ENCODE data around the gene RHNO1.
A peak's percentile ranks its signal among the peaks of the same experiment; 100 is the strongest.
"Not testable (repeated sequence)": the region's sequence is repeated elsewhere in the genome, so short reads cannot be mapped to it uniquely, and the experiment has no call there.

Gene RHNO1

DNA sequence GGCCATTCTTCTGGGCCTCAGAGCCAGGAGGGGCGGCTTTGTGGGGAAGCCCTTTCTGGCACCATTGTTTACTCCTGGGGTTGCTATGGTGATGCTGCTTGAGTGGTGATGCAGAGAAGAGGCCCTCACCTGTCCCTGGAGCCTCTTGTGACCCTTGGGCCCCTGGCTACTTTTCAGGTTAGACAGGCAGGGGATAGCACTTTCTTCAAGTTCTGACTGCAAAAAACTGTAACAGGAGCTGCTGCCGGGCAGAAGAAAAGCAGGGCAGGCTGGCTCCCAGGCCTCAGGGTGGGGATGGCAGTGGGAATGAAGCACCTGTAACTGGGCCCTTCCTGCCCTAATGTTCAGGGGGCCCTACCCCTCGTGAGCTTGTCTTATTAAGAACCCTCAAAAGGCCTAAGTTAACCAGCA, 20.0 kb upstream of the RHNO1 start, which contains the start of gene TEX52:
Gene TEX52 (minus strand): TSS at position 19 of the 411 bp plus-strand sequence. CDS start 13 bp downstream, at position 6.
- TF ChIP-seq SPI1 (IDR thresholded peaks at IDR 0.05; ENCODE audit: low read depth, low read length) (no peak), POU2F2 (IDR thresholded peaks at IDR 0.05; ENCODE audit: low read depth, low read length) (no peak), TAF1 (IDR thresholded peaks at IDR 0.05; ENCODE audit: low read depth, low read length) (no peak), POLR2A (IDR thresholded peaks at IDR 0.05; ENCODE audit: low read depth, low read length) (no peak), PAX5 (IDR thresholded peaks at IDR 0.05; ENCODE audit: insufficient read depth, low read length, severe bottlenecking) (no peak), POLR2AphosphoS5 (IDR thresholded peaks at IDR 0.05; ENCODE audit: low read depth, low read length) (no peak)
- FAIRE-seq (no peak), DNase-seq (ENCODE audit: insufficient read length, low spot score) (no peak)

DNA sequence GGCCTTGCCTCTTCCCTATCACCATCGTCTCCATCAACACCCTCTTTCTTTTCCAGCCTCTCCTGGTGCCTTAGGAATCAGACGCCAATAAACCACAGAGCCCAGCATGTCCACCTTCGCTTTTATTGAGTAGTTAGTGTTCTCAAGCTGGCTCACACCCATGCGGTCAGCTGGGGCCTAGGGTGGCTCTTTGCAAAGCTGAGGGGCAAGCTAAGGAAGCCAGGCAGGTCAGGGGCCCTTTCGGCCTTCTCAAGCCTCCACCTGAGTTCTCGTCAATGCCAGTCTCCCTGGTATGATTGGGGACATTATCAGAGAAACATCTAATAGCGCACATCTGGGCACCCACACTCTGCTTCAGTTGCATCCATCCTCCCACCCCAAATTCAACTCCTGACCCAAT, 19.4 kb upstream of the RHNO1 start:
- TF ChIP-seq POU2F2 (IDR thresholded peaks at IDR 0.05; ENCODE audit: low read depth, low read length) (no peak), TAF1 (IDR thresholded peaks at IDR 0.05; ENCODE audit: low read depth, low read length) (no peak), SPI1 (IDR thresholded peaks at IDR 0.05; ENCODE audit: low read depth, low read length) (no peak), POLR2AphosphoS5 (IDR thresholded peaks at IDR 0.05; ENCODE audit: low read depth, low read length) (no peak), PAX5 (IDR thresholded peaks at IDR 0.05; ENCODE audit: insufficient read depth, low read length, severe bottlenecking) (no peak), POLR2A (IDR thresholded peaks at IDR 0.05; ENCODE audit: low read depth, low read length) (no peak)
- FAIRE-seq = no peak
- DNase-seq (ENCODE audit: insufficient read length, low spot score) = no peak

DNA sequence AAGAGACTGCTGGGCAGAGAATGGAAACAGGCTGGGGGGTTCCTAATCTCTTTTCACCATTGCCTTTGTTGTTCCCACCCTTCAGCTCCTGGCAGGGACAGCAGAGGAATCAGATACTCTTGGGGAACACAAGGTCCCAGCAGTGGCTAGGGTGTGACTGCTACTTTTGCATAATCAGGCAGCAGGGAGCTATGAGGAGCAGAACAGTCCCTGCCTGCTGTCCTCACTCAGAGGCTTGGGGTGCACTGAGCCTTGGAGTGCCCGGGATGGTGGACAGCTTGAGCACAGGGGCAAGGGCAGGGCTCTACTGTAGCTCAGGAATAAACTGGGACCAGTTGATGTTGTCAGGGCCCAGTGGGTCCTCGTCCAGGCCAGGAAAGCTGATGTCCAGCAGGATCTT, 18.7 kb upstream of the RHNO1 start:
- DNase-seq (ENCODE audit: insufficient read length, low spot score) (no peak), FAIRE-seq (no peak)
- no peak for TF ChIP-seq SPI1 (IDR thresholded peaks at IDR 0.05; ENCODE audit: low read depth, low read length)
- TF ChIP-seq POLR2AphosphoS5 (IDR thresholded peaks at IDR 0.05; ENCODE audit: low read depth, low read length) = 0 out of 2 replicates have a peak, but pooled peaks have one; percentile 49
- TF ChIP-seq TAF1 (IDR thresholded peaks at IDR 0.05; ENCODE audit: low read depth, low read length) = no peak

DNA sequence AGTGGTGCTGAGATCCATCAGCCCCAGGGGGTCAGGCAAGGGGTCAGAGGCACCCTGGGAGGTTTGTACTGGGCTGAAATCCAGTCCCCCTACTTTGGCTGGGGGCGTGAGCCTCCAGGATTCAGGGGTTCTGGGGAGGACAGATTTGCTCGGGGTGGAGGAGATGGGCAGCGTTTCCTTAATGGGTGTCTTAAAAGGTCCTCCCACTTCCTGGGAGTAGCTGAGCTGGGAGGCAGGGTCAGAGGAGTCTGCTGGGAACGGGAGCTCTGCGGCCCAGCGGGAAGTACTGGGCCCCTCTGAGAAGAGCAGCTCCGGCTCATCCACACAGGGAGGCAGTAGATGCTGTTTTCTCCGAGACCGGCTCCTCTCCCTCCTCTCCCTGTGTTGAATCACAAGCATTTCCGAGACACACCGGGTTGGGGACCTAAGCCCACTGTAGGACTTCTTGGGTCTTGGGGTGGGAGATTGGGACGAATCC, 18.0 kb upstream of the RHNO1 start:
- DNase-seq (ENCODE audit: insufficient read length, low spot score) (no peak), FAIRE-seq (no peak)
- no peak for TF ChIP-seq SPI1 (IDR thresholded peaks at IDR 0.05; ENCODE audit: low read depth, low read length)
- no peak for TF ChIP-seq TAF1 (IDR thresholded peaks at IDR 0.05; ENCODE audit: low read depth, low read length)

DNA sequence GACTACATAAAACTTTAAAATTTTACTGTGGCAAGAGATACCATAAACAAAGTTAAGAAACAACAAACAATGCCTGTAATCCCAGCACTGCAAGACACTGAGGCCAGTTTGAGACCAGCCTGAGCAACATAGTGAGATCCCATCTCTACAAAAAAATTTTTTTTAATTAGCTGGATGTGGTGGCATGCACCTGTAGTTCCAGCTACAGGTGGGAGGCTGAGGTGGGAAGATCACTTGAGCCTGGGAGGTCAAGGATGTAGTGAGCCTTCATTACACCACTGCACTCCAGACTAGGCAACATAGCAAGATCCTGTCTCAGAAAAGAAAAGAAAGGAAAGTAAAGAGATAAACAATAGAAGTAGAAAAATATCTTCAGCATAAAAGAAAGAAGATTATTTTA, 16.9 kb upstream of the RHNO1 start:
- DNase-seq (ENCODE audit: insufficient read length, low spot score) (no peak), FAIRE-seq (no peak)
- no peak for TF ChIP-seq SPI1 (IDR thresholded peaks at IDR 0.05; ENCODE audit: low read depth, low read length)
- no peak for TF ChIP-seq POLR2A (IDR thresholded peaks at IDR 0.05; ENCODE audit: low read depth, low read length)
- TF ChIP-seq TAF1 (IDR thresholded peaks at IDR 0.05; ENCODE audit: low read depth, low read length) = no peak
- TF ChIP-seq PAX5 (IDR thresholded peaks at IDR 0.05; ENCODE audit: insufficient read depth, low read length, severe bottlenecking) = no peak
- TF ChIP-seq POLR2AphosphoS5 (IDR thresholded peaks at IDR 0.05; ENCODE audit: low read depth, low read length) = no peak
- no peak for TF ChIP-seq POU2F2 (IDR thresholded peaks at IDR 0.05; ENCODE audit: low read depth, low read length)

DNA sequence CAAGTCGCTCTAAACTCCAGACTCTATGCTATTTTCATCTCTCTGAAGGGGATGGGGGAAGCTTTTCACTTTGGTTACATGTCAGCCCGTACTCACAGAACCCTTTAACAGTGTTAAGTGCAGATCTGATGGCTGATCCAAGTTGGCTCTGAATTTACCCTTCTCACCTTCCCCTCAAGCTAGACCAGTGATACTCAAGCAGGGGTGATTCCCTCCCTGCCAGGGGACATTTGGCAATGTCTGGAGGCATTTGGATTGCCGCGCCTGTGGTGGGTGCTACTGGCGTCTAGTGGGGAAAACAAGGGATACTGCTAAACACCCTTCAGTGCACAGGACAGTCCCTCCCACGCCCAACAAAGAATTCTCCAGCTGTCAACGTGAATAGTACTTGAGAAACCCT, 14.1 kb upstream of the RHNO1 start:
- FAIRE-seq = no peak
- TF ChIP-seq POLR2A (IDR thresholded peaks at IDR 0.05; ENCODE audit: low read depth, low read length) (no peak), PAX5 (IDR thresholded peaks at IDR 0.05; ENCODE audit: insufficient read depth, low read length, severe bottlenecking) (no peak), POLR2AphosphoS5 (IDR thresholded peaks at IDR 0.05; ENCODE audit: low read depth, low read length) (no peak), SPI1 (IDR thresholded peaks at IDR 0.05; ENCODE audit: low read depth, low read length) (no peak), TAF1 (IDR thresholded peaks at IDR 0.05; ENCODE audit: low read depth, low read length) (no peak), POU2F2 (IDR thresholded peaks at IDR 0.05; ENCODE audit: low read depth, low read length) (no peak)

DNA sequence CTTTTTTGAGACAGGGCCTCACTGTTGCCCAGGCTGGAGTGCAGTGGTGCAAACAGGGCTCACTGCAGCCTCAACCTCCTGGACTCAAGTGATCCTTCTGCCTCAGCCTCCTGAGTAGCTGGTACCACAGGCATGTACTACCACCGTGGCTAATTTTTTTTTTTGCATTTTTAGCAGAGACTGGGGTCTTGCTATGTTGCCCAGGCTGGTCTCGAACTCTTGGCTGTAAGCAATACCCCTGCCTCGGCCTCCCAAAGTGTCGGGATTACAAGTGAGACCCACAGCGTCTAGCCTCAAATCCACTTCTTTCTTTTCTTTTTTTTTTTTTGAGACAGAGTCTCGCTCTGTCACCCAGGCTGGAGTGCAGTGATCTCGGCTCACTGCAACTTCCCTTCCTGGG, 13.6 kb upstream of the RHNO1 start:
- not testable (repeated sequence) for FAIRE-seq

More for the DNA sequence above, 14.1 kb upstream of the RHNO1 start:
- no peak for DNase-seq (ENCODE audit: insufficient read length, low spot score)

DNA sequence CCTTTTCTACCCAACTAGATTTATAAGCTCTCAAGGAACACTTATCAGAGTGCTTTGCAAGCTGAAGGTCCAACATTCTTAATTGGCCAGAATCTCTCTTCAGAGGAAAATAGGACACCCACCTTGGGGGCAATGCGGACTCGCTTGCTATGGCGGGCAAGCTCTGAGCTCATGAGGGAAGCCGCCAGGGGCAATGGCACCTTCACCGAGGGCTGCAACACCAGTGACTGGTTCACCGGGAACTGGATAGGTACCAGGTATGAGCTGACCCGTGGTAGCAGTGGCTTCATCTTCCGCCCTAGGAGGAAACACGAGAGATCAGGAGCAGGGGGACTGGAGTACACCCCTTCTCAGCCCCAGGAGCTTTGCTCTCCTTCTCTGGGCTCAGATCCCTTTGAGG, 12.8 kb upstream of the RHNO1 start:
- FAIRE-seq (no peak), DNase-seq (ENCODE audit: insufficient read length, low spot score) (no peak)
- TF ChIP-seq POLR2AphosphoS5 (IDR thresholded peaks at IDR 0.05; ENCODE audit: low read depth, low read length) (no peak), POLR2A (IDR thresholded peaks at IDR 0.05; ENCODE audit: low read depth, low read length) (no peak), PAX5 (IDR thresholded peaks at IDR 0.05; ENCODE audit: insufficient read depth, low read length, severe bottlenecking) (no peak), SPI1 (IDR thresholded peaks at IDR 0.05; ENCODE audit: low read depth, low read length) (no peak), POU2F2 (IDR thresholded peaks at IDR 0.05; ENCODE audit: low read depth, low read length) (no peak), TAF1 (IDR thresholded peaks at IDR 0.05; ENCODE audit: low read depth, low read length) (no peak)

More for the DNA sequence above, 13.6 kb upstream of the RHNO1 start:
- DNase-seq (ENCODE audit: insufficient read length, low spot score) = not testable (repeated sequence)

DNA sequence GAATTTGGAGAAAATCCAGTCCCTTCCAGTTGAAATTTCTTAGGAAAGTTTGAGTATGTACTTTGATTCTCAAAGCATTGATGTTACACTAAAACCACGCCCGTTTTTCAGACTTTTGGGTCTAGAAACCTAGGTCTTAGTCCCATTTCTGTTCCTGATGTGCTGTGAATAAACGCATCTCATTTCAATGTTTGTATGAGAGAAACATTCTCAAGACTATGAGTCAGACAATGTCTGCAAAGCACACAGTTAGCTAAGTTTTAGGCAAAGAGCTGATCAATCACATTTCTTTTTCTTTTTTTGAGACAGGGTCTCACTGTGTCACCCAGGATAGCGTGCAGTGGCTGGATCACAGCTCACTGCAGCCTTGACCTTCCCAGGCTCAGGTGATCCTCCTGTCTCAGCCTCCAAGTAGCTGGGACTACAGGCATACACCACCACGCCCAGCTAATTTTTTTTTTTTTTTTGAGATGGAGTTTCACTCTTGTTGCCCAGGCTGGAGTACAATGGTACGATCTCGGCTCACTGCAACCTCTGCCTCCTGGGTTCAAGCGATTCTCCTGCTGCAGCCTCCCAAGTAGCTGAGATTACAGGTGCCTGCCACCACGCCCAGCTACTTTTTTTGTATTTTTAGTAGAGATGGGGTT, 7.9 kb upstream of the RHNO1 start:
- not testable (repeated sequence) for FAIRE-seq; DNase-seq (ENCODE audit: insufficient read length, low spot score)

DNA sequence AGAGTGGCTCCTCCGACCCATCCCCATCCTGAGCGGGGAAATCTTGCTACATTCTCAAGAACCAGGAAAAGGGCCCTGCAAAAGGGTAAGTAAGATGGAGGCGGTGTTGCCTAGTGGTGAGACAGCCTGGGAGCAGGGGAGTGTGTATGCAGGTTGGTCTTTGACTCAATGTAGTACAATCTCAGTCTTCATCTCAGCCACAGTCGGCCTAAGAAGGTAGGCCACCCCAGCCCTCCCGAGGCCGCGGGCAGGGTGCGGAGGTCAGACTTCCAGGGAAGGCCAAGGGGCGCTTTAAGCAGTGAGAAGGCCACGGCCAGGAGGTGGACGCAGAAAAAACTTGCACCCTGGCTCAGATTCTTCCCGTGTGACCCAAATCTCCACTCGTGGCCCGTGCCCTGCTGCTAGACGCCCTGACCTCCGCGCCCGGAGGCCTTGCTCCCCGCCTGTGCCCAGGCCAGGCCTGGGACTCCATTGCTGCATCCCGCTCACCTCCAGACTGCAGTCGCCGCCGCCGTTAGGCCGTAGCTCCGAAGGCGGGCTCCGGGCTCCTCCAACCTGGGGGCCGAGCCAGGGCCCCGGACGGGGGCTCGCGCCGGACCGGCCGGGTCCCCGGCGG, 484 bp upstream of the RHNO1 start:
- DNase-seq (ENCODE audit: insufficient read length, low spot score) (peak; percentile 37), FAIRE-seq (no peak)
- TF ChIP-seq POU2F2 (IDR thresholded peaks at IDR 0.05; ENCODE audit: low read depth, low read length) = no peak
- no peak for TF ChIP-seq TAF1 (IDR thresholded peaks at IDR 0.05; ENCODE audit: low read depth, low read length)
- TF ChIP-seq PAX5 (IDR thresholded peaks at IDR 0.05; ENCODE audit: insufficient read depth, low read length, severe bottlenecking) = no peak
- TF ChIP-seq POLR2AphosphoS5 (IDR thresholded peaks at IDR 0.05; ENCODE audit: low read depth, low read length) = no peak
- 0 out of 2 replicates have a peak, but pooled peaks have one; percentile 5 for TF ChIP-seq POLR2A (IDR thresholded peaks at IDR 0.05; ENCODE audit: low read depth, low read length)
- no peak for TF ChIP-seq SPI1 (IDR thresholded peaks at IDR 0.05; ENCODE audit: low read depth, low read length)

Data from GM12891 (cell line).